A673 (cell line): ENCODE data around the gene TXNRD2. TPM values are rescaled to one million over a fixed set of nuclear protein-coding genes. Genes with fewer than 3 reads are reported as not detected.
A peak's percentile ranks its signal among the peaks of the same experiment; 100 is the strongest.

Experiments
- BruUV-seq: library from RNA; stranded (reverse); fragments of 400-500 nt; replicated peaks from 2 replicates; lab custom pipeline; 2021; lab: Mats Ljungman, UMichigan
- CTCF ChIA-PET: fragments of 300-600 bp; sonication (Branson Sonifier 250); formaldehyde crosslinking; loops from one replicate; lab custom pipeline; 2022; ENCODE audit warnings: antibody characterized with exemption; lab: Charles Lee
- POLR2A ChIA-PET: fragments of 300-600 bp; sonication (Branson Sonifier 250); formaldehyde crosslinking; loops from one replicate; lab custom pipeline; 2022; ENCODE audit warnings: antibody characterized with exemption; ENCODE audit not compliant: low non-redundant PET; lab: Charles Lee
- DNase-seq: peaks from one replicate; pipeline ENCODE4 v3.0.0-alpha.2; 2015; ENCODE audit warnings: low spot score
- H3K27ac ChIP-seq: fragments of 200-600 bp; sonication (generic); 2 replicates; pipeline ENCODE4 v1.5.1; 2016; ENCODE audit warnings: mixed run types, low read depth, mild to moderate bottlenecking, mixed read lengths, antibody characterized with exemption, low read length; ENCODE audit not compliant: poor library complexity, severe bottlenecking
- H3K27me3 ChIP-seq: fragments of 200-600 bp; sonication (generic); replicated peaks from 2 replicates; pipeline ENCODE4 v1.6.1; 2017; ENCODE audit warnings: mixed run types, low read depth, mild to moderate bottlenecking, mixed read lengths, antibody characterized with exemption, low read length; ENCODE audit not compliant: insufficient read depth, poor library complexity
- H3K36me3 ChIP-seq: fragments of 200-600 bp; sonication (generic); 2 replicates; pipeline ENCODE4 v1.6.1; 2016; ENCODE audit warnings: mixed run types, mild to moderate bottlenecking, mixed read lengths, antibody characterized with exemption, low read length; ENCODE audit not compliant: insufficient read depth, poor library complexity, severe bottlenecking
- H3K4me1 ChIP-seq: fragments of 200-600 bp; sonication (generic); 2 replicates; pipeline ENCODE4 v1.6.1; 2017; ENCODE audit warnings: mixed run types, mild to moderate bottlenecking, mixed read lengths, antibody characterized with exemption, low read length; ENCODE audit not compliant: insufficient read depth, poor library complexity, severe bottlenecking
- H3K4me3 ChIP-seq: fragments of 200-600 bp; sonication (generic); 2 replicates; pipeline ENCODE4 v1.5.1; 2016; ENCODE audit warnings: low read depth, mixed run types, mild to moderate bottlenecking, mixed read lengths, low read length; ENCODE audit not compliant: poor library complexity, severe bottlenecking
- H3K9me3 ChIP-seq: fragments of 200-600 bp; sonication (generic); 2 replicates; pipeline ENCODE4 v1.6.1; 2016; ENCODE audit warnings: mixed run types, low read depth, mild to moderate bottlenecking, mixed read lengths, antibody characterized with exemption, low read length; ENCODE audit not compliant: poor library complexity, severe bottlenecking
- EZH2 ChIP-seq: fragments of 200-600 bp; sonication (generic); IDR thresholded peaks from 2 replicates; pipeline ENCODE4 v1.6.1; 2017; ENCODE audit warnings: borderline replicate concordance, low read depth, mild to moderate bottlenecking, mixed read lengths, antibody characterized with exemption, low read length; ENCODE audit not compliant: poor library complexity, severe bottlenecking
- intact Hi-C: fragments of 100-400 bp; cut with micrococcal nuclease; formaldehyde crosslinking; loops from one replicate; pipeline ENCODE4 v1.10.0; 2022; ENCODE audit not compliant: unreplicated experiment
- total RNA-seq: library from RNA; stranded (reverse); gene quantifications from 2 replicates; pipeline ENCODE4 v1.2.3, GENCODE V29; 2021
- TF ChIP-seq, protein P1 (sequence below): fragments of 300-800, 200-600 bp; sonication (generic); conservative IDR thresholded peaks from 2 replicates; pipeline ENCODE4 v1.5.1; 2017; ENCODE audit warnings: low read depth, mild to moderate bottlenecking, antibody characterized with exemption, low read length, moderate library complexity, mixed read lengths

TXNRD2 gene
- total RNA-seq, 1 experiment from 2014 or later = 32.6 TPM

DNA sequence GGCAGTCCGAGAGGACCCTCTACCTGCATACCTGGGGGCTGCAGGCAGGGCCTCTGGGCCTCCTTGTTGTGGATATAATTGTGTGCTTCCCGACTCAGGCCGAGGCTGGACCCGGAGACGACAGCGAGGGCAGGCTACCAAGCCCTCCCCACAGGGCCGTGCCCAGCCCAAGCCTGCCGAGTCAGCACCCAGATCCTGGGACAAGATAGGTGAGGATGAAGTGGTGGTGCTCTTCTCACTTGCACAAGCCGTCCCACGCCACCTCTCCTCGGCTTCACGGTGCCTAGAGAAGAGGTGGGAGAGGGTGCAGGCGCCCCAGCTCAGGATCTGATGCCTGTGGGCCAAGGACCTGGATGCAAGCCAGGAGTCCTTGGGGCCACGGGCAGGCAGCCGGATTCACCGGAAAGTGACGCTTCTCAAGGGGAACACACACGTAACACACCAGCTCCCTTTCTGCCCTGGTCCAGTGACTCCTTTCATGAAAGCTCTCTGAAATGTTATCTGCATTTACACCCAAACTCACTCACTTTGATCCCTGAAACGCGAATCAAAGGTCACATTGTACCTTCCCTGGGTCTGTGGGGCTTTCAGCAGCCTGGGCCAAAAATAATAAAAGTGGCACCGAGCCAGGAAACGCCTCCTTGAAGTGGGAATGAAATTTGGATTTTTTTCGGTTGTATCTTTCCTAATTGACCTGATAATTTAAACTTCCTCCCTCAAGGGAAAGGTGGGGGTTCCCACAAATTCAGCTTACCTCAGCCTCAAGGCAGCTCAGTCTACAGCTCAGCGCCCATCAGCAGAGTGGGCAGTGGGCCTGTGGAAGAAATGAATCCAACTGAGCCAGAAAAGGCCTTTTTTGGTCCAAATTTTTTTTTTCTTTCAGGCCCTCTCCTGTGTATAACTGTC lies 85.9 kb downstream of the TXNRD2 start:
- Histone ChIP-seq H3K9me3 (no peaks in the 10 kb centered on the region), H3K27me3 (no peaks in the 10 kb centered on the region), H3K4me1 (peaks cover 11% of the 10 kb centered on the region), H3K4me3 (peak overlapping the region; percentile 96), H3K27ac (peak overlapping the region; percentile 95), H3K36me3 (peaks cover 19% of the 10 kb centered on the region)
- intact Hi-C loops = no loop called here
- TF ChIP-seq EZH2 = no peak
- TF ChIP-seq, protein P1, sequence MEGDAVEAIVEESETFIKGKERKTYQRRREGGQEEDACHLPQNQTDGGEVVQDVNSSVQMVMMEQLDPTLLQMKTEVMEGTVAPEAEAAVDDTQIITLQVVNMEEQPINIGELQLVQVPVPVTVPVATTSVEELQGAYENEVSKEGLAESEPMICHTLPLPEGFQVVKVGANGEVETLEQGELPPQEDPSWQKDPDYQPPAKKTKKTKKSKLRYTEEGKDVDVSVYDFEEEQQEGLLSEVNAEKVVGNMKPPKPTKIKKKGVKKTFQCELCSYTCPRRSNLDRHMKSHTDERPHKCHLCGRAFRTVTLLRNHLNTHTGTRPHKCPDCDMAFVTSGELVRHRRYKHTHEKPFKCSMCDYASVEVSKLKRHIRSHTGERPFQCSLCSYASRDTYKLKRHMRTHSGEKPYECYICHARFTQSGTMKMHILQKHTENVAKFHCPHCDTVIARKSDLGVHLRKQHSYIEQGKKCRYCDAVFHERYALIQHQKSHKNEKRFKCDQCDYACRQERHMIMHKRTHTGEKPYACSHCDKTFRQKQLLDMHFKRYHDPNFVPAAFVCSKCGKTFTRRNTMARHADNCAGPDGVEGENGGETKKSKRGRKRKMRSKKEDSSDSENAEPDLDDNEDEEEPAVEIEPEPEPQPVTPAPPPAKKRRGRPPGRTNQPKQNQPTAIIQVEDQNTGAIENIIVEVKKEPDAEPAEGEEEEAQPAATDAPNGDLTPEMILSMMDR = no peak
- POLR2A ChIA-PET = no interaction called here
- TSS peak; percentile 42 for BruUV-seq
- DNase-seq = peak; percentile 66
- CTCF ChIA-PET = no interaction called here

DNA sequence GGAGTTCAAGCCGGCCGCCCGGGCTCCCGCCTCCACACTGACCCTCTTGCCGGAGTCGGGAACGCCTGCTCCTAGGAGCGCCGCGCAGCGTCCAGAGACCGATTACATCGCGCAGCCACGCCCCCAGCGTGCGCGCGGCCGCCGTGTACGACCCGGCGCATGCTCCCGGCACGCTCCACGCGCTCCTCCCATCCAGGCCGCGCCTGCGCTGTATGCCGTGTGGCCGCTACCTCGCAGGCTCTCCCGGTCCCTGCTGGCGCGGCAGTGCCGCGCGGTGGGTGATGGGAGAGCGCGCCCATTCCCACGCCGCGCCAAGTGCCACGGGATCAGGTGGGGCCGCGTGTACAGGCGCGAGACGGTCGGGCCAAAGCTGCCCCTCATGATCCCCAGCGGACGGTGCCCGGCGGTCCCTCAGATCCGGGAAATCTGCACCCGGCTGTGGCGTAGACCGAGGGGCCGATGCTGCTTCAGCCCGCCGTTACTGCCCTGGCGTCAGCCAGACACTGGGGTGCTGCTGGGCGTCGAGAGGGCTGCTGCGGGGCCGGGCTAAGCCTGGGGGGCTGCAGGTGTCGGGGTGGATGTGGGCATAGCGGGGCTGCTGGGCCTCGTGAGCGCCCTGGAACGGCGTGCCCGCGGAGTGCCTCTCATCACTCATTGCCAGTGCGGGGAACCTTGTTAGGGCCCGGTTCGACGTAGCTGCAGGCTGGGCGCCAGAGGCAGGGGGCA lies 86.7 kb downstream of the TXNRD2 start, which contains the start of the genes GNB1L and RTL10:
Gene GNB1L, minus strand, starts transcription at position 97 of the 726 bp plus-strand sequence. CDS start 33,519 bp downstream, outside the sequence.
Gene RTL10, minus strand, starts transcription at position 97 of the 726 bp plus-strand sequence. CDS start 2,613 bp downstream, outside the sequence.
- POLR2A ChIA-PET = no interaction called here
- DNase-seq = peak; percentile 97
- BruUV-seq = no TSS peak
- H3K36me3 ChIP-seq = peaks cover 27% of the 10 kb centered on the region
- CTCF ChIA-PET = interaction anchor here (0.6 kb wide), 1 partner anchor 99 kb away, joined by 4 read pairs; no protein-coding TSS in a partner anchor
- H3K4me3 ChIP-seq = peak within 1 kb of the TSS; percentile 96
- no peak for TF ChIP-seq EZH2
- TF ChIP-seq, protein P1 = no peak
- H3K27me3 ChIP-seq = no peaks in the 10 kb centered on the region
- H3K4me1 ChIP-seq = peaks cover 11% of the 10 kb centered on the region
- peak within 1 kb of the TSS; percentile 95 for H3K27ac ChIP-seq
- no peaks in the 10 kb centered on the region for H3K9me3 ChIP-seq
- intact Hi-C loops = no loop called here
